HG03135 (cell line): ENCODE results near the gene SSC5D.
A peak's percentile ranks its signal among the peaks of the same experiment; 100 is the strongest.
"Not testable (repeated sequence)": the region's sequence is repeated elsewhere in the genome, so short reads cannot be mapped to it uniquely, and the experiment has no call there.

Experiments used
- ATAC-seq: cut with Tn5 transposase; IDR thresholded peaks from one replicate; pipeline ENCODE4 v1.9.1; 2021; ENCODE audit warnings: mild to moderate bottlenecking, moderate library complexity; ENCODE audit not compliant: unreplicated experiment

SSC5D gene

DNA sequence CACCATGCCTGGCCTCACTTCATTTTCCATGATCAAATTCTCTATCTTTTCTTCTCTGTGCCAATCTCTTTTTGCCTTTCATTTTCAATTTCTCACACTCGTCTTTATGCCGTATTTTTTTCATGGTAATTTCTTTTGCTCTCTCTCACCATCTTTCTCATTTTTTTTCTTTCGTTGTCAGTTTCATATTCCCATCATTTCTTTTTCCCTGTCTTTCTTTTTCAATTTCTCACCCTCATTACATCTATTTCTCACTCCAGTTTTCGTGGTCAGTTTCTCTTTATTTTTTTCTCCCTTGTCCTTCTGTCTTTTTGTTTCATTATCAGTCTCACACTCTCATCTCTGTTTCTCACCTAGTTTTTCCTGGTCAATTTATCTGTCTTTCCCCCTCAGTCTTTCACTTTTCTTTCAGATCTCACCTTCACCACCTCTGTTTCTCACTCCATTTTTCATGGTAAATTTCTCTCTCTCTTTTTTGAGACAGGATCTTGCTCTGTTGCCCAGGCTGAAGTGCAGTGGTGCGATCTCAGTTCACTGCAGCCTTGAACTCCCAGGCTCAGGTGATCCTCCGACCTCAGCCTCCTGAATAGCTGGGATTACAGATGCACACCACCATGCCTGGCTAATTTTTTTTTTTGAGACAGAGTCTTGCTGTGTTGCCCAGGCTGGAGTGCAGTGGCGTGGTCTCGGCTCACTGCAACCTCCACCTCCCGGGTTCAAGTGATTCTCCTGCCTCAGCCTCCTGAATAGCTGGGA is 14.1 kb downstream of the SSC5D start:
- ATAC-seq: no peak

GRCh38 chr19:55503157-55503501 is 14.9 kb downstream of the SSC5D start:
- no peak for ATAC-seq

- ATAC-seq: peak; percentile 90
These were observed 15.4 kb downstream of the SSC5D start for GRCh38 chr19:55503502-55504251.

- ATAC-seq: no peak
These were observed 16.0 kb downstream of the SSC5D start for GRCh38 chr19:55504252-55504603.

GRCh38 chr19:55504981-55505380 is 16.7 kb downstream of the SSC5D start:
- ATAC-seq: no peak

- no peak for ATAC-seq
These were observed 19.9 kb downstream of the SSC5D start for GRCh38 chr19:55508120-55508519.

DNA sequence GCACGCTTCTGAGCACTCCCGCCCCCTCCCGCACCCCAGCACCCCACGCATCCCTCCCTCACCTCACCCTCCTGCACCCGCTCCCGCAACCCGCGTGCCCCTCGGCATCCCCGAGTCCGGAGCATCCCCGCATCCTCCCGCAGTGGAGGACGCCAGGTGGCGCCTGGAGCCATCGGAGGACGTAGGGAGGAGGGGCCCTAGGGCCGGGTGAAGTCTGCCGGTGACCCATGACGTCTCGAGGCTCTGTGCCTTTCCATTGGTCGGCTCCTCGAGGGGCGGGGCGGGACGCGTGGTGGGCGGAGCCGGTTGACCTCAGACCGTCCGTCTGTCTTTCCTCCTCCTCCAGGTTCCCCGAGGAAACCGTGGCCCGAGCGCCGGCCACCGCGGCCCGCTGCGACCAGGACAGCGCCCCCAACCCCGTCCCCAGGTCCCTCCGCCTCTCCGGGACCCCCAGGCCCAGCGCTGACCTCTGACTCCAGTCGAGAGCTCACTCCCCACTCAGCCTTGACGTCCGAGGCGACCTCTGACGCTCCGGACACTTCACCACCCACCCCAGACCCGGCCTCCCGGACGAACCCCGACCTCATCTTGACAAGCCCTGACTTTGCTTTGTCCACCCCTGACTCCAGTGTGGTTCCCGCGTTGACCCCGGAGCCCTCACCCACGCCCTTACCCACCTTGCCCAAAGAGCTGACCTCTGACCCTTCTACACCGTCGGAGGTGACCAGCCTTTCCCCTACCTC is 28.8 kb downstream of the SSC5D start:
- peak; percentile 97 for ATAC-seq

GRCh38 chr19:55519451-55520311 is 31.4 kb downstream of the SSC5D start:
- no peak for ATAC-seq

DNA sequence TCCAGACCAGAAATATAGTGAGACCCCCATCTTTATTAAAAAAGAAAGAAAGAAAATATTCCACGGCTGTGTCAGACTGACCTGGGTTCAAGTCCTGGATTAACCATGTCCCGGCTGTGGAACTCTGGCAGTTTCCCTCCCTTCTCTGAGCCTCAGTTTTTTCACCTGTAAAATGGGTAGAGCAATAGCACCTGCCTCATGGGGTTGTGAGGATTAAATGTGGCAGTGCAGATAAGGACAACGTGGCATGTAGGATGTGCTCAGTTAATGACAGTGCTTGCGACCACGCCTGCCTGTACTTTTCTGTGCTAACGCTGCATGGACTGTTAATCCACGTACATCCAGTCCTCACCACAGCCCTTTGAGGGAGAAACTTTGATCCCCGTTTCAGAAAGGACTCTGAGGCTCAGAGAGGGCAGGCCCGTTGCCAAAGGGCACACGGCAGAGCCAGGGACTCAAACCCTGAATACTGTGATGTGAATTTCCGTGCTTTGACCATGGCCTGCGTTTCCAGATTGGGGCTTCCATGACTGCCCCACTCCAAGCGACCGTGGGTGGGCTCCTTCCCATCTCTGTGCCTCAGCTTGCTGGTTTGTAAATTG is 32.6 kb downstream of the SSC5D start:
- no peak for ATAC-seq

DNA sequence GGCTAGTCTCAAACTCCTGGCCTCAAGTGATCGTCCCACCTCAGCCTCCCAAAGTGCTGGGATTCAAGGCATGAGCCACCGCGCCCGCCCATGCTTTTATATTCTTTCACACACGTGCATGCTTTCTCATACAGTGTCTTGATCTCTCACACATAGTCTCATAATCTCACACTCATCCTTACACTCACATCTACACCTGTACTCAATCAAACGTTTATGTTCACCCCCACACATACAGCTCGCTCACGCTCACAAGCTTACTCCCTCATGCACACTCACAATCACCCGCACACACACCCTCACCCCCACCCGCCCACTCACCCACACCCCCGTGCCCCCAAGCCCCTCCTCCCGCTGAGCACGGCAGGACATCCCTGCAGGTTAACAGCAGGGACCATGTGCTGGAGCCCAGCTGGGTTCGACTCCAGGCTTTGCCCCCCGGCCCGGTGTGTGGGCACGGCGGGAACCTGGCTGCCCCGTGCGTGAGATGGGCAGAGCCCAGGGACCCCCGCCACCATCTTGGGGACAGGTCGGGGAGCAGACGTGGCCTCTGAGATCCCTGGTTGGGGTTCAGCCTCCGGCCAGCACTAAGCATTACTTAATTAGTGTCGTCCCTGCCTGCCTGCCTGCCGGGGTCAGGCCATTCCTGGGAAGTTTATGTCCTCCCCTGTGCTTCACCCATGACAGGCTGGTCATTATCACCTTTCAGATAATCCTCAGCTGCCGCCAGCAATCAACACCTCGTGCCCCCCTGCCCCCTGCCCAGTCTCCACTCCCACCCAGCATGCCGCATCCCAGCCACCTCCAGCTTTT is 37.3 kb downstream of the SSC5D start:
- ATAC-seq: no peak

DNA sequence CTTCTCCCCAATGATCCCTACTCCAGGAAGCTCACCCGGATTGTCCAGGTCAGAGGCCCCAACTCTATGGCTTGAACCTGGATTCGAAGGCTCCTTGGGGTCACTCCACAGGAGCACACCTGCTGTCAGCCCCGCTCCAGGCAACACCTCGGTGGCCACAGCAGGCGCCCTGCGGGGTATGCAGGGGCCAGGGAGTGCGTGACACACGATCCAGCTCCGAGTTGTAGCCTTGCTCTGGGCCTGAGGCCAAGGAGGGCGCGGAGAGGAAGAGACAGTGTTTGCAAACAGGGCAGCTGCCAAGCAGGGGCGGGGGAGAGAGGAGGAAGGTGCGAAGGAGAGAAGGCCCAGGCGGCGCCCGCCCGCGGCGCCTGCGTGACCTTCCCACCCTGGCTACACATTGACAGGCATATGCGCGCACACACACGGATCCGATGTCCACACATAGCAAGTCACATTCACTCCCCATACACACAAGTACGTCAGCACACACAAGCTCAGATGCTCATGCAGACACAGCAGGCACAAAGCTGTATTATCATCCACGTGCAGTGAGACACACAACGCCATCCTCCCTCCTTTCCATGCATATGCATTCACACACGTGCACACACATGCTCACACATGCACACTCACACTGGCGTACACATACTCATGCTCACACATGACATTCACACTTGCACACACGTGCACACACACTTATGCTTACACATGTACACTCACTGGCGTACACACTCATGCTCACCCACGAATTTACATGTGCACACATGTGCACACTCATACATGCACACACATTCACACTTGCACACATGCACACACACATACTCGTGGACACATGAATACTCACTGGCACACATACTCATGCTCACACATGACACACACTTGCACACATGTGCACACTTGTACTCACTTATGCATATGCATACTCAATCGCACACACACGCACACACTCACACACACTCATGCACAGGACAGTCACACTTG is 38.3 kb downstream of the SSC5D start:
- no peak for ATAC-seq

DNA sequence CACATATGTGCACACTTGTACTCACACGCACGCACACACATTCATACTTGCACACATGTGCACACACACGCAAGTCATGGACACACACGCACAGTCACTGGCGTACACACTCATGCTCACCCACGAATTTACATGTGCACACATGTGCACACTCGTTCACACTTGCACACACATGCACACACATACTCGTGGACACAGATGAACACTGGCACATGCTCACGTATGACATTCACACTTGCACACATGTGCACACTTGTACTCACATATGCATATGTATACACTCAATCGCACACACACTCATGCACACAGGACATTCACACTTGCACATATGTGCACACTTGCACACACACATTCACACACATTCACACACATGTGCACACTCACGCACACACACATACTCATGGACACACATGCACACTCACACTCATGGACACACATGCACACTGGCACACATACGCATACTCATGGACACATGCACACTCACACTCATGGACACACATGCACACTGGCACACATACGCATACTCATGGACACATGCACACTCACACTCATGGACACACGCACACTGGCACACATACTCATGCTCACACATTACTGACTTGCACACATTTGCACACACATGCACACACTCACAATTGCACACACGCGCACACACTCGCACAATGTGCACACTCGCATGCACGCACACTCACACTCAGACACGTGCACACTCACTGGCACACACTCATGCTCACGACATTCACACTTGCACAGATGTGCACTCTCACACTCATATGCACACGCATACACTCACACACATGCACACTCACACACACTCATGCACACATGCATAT is 39.2 kb downstream of the SSC5D start:
- no peak for ATAC-seq

- ATAC-seq: no peak
These were observed 40.0 kb downstream of the SSC5D start for GRCh38 chr19:55528030-55528803.

GRCh38 chr19:55529636-55530234 is 41.5 kb downstream of the SSC5D start:
- no peak for ATAC-seq

- ATAC-seq: no peak
These were observed 42.8 kb downstream of the SSC5D start for GRCh38 chr19:55530996-55531395.

DNA sequence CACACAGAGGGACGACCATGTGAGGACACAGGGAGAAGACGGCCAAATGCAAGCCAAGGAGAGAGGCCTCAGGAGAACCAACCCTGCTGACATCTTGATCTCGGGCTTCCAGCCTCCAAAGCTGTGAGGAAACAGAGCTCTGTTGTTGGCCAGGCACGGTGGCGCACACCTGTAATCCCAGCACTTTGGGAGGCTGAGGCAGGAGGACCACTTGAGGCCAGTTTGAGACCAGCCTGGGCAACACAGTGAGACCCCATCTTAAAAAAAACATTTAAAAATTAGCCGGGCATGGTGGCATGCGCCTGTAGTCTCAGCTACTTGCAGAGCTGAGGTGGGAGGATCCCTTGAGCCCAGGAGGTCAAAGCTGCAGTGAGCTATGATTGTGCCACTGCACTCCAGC is 46.0 kb downstream of the SSC5D start:
- not testable (repeated sequence) for ATAC-seq
